GM19372 (cell line): Measurements from ENCODE around the gene KIF26B.

Experiments used
- ATAC-seq: cut with Tn5 transposase; IDR thresholded peaks from one replicate; pipeline ENCODE4 v1.9.1; 2021; ENCODE audit warnings: mild to moderate bottlenecking, low read depth, moderate library complexity; ENCODE audit not compliant: unreplicated experiment

The KIF26B gene

GRCh38 chr1:245530937-245531336, 376.2 kb downstream of the KIF26B start:
- no peak for ATAC-seq

- no peak for ATAC-seq
These were observed 383.2 kb downstream of the KIF26B start for GRCh38 chr1:245537992-245538391.

- no peak for ATAC-seq
These were observed 383.9 kb downstream of the KIF26B start for GRCh38 chr1:245538671-245539070.

GRCh38 chr1:245541369-245541768, 386.6 kb downstream of the KIF26B start:
- no peak for ATAC-seq

- no peak for ATAC-seq
These were observed 387.6 kb downstream of the KIF26B start for GRCh38 chr1:245542365-245542764.

- no peak for ATAC-seq
These were observed 389.5 kb downstream of the KIF26B start for GRCh38 chr1:245544236-245544635.

- no peak for ATAC-seq
These were observed 392.1 kb downstream of the KIF26B start for GRCh38 chr1:245546875-245547274.

GRCh38 chr1:245549996-245550719, 395.4 kb downstream of the KIF26B start:
- ATAC-seq: no peak

- ATAC-seq: no peak
These were observed 395.9 kb downstream of the KIF26B start for GRCh38 chr1:245550720-245551043.

- ATAC-seq: no peak
These were observed 396.8 kb downstream of the KIF26B start for GRCh38 chr1:245551536-245551935.

GRCh38 chr1:245552331-245552730, 397.5 kb downstream of the KIF26B start:
- ATAC-seq: no peak

- ATAC-seq: no peak
These were observed 401.3 kb downstream of the KIF26B start for GRCh38 chr1:245556057-245556456.

GRCh38 chr1:245558069-245558468, 403.3 kb downstream of the KIF26B start:
- no peak for ATAC-seq

- no peak for ATAC-seq
These were observed 405.6 kb downstream of the KIF26B start for GRCh38 chr1:245560316-245560859.

- ATAC-seq: no peak
These were observed 407.0 kb downstream of the KIF26B start for GRCh38 chr1:245561665-245562234.

- ATAC-seq: no peak
These were observed 411.3 kb downstream of the KIF26B start for GRCh38 chr1:245566134-245566533.

GRCh38 chr1:245566952-245567351, 412.2 kb downstream of the KIF26B start:
- no peak for ATAC-seq

GRCh38 chr1:245571815-245572294, 417.1 kb downstream of the KIF26B start:
- ATAC-seq: no peak

GRCh38 chr1:245572709-245573108, 417.9 kb downstream of the KIF26B start:
- no peak for ATAC-seq

- ATAC-seq: no peak
These were observed 420.9 kb downstream of the KIF26B start for GRCh38 chr1:245575710-245576109.

GRCh38 chr1:245576323-245576722, 421.5 kb downstream of the KIF26B start:
- no peak for ATAC-seq
